Uterus (tissue), 4 donors: ENCODE data around the gene BNC2. TPM values are rescaled to one million over a fixed set of nuclear protein-coding genes. Genes with fewer than 3 reads are reported as not detected.

ENCODE experiments used
- DNase-seq, 2 donors: peaks; one replicate each; pipeline ENCODE4 v3.0.0-alpha.2; 2019 to 2020
- H3K27ac ChIP-seq, 2 donors: fragments of 200-600 bp; sonication (generic); 1 replicate in 1 of 2; 2 replicates in 1 of 2; pipeline ENCODE4 v1.5.1; 2016 to 2018
- H3K27me3 ChIP-seq, 2 donors: fragments of 200-600 bp; sonication (generic); one replicate each; pipeline ENCODE4 v1.5.1; 2018 to 2019; ENCODE audit warnings: control low read depth in 1 of 2
- H3K36me3 ChIP-seq, 2 donors: fragments of 200-600 bp; sonication (generic); one replicate each; pipeline ENCODE4 v1.5.1; 2019; ENCODE audit warnings: control low read depth in 1 of 2
- H3K4me1 ChIP-seq, 2 donors: fragments of 200-600 bp; sonication (generic); one replicate each; pipeline ENCODE4 v1.5.1; 2018 to 2019; ENCODE audit warnings: control low read depth in 1 of 2
- H3K4me3 ChIP-seq, 2 donors: fragments of 200-600 bp; sonication (generic); 1 replicate in 1 of 2; 2 replicates in 1 of 2; pipeline ENCODE4 v1.5.1; 2018 to 2019; ENCODE audit warnings: mild to moderate bottlenecking in 1 of 2
- H3K9me3 ChIP-seq, 2 donors: fragments of 200-600 bp; sonication (generic); one replicate each; pipeline ENCODE4 v1.5.1; 2019; ENCODE audit warnings: control low read depth in 1 of 2
- CTCF ChIP-seq, 4 experiments: fragments of 200-600 bp in 2 of 4; fragments of 450-650 bp in 2 of 4; sonication (generic) in 2 of 4; IDR thresholded peaks; one replicate each; pipeline ENCODE4 v1.5.1; 2016 to 2019; ENCODE audit warnings: antibody characterized with exemption in 4 of 4, mild to moderate bottlenecking in 2 of 4, moderate library complexity in 1 of 4
- POLR2A ChIP-seq, 2 donors: fragments of 450-650 bp; IDR thresholded peaks; one replicate each; pipeline ENCODE4 v1.6.1; 2016; ENCODE audit warnings: antibody characterized with exemption in 2 of 2, mild to moderate bottlenecking in 1 of 2, moderate library complexity in 1 of 2
- intact Hi-C: fragments of 100-400 bp; cut with DNase I; formaldehyde crosslinking; loops from one replicate; pipeline ENCODE4 v1.15.1; 2023; ENCODE audit warnings: low total_unique reads
- total RNA-seq, 4 donors: library from RNA; depleted of rRNA in 3 of 4; stranded (reverse); fragments of >200 nt in 3 of 4; gene quantifications; one replicate each; pipeline versions ENCODE4 v1.1.0 to v1.2.4, GENCODE V29; 2014 to 2023
- donor health status: DM: yes; HTN: yes; CAD: no.

BNC2 gene
- total RNA-seq, 4 donors from 2014 or later: 85.9 to 293 (median 93.4) TPM

DNA sequence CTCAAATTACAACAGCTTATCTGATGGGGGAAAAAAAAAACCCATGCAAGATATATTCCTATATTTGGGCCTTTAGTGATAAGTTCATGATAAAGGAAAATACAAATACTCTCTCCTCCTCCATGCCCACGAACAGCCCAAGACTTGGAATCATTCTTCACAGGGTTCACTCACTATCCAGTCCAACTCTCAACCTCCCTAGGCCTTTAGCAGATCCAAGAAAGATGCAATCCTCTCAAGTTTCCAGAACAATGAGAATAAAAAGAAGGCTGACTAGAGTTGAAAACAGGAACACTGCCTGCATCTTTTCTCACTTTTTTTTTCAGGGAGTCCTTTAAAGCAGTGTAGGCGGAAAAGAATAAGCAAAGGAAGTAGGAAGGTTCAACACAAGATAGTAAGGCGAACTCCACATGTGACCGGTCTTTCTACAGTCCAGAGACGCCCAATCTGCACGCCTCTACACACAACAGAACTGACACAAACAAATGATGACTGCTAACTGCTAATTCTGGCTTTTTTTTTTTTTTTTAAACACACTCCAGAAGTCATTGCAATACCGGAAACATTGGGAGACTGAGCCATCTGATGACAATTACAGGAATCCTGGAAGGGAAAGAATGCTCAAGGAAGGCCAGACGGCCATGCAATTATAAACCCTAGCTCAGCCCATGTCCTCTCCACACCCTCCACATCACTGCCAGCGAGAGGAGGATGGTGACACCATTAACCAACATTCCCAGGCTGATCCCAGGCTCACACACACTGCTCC, 75.4 kb downstream of the BNC2 start:
- Histone ChIP-seq H3K27me3 (no peaks in the 10 kb centered on the region), H3K27ac (peak overlapping the region; percentile 20 to 44), H3K36me3 (no peaks in the 10 kb centered on the region), H3K4me3 (no peak overlapping the region), H3K4me1 (peaks cover 0 to 7% of the 10 kb centered on the region in 2 donors), H3K9me3 (no peaks in the 10 kb centered on the region)
- DNase-seq: peak; percentile 29 to 36
- intact Hi-C loops: no loop called here
- TF ChIP-seq CTCF (IDR thresholded peaks at IDR 0.05) (no peak), POLR2A (IDR thresholded peaks at IDR 0.05) (no peak)

- no peaks in the 10 kb centered on the region for H3K27me3 ChIP-seq
- H3K36me3 ChIP-seq: no peaks in the 10 kb centered on the region
- H3K27ac ChIP-seq: peak overlapping the region in 1 of 2 donors; percentile 24
- H3K4me3 ChIP-seq: no peak overlapping the region
- DNase-seq: no peak
- no peaks in the 10 kb centered on the region for H3K9me3 ChIP-seq
- peaks cover 0 to 7% of the 10 kb centered on the region in 2 donors for H3K4me1 ChIP-seq
- no peak for TF ChIP-seq CTCF (IDR thresholded peaks at IDR 0.05)
- no peak for TF ChIP-seq POLR2A (IDR thresholded peaks at IDR 0.05)
- intact Hi-C loops: no loop called here
Measured at GRCh38 chr9:16794103-16794502, 76.4 kb downstream of the BNC2 start.

- intact Hi-C loops: no loop called here
- DNase-seq: no peak
- TF ChIP-seq POLR2A (IDR thresholded peaks at IDR 0.05) (no peak), CTCF (IDR thresholded peaks at IDR 0.05) (no peak)
- Histone ChIP-seq H3K9me3 (no peaks in the 10 kb centered on the region), H3K4me1 (no peaks in the 10 kb centered on the region), H3K27me3 (no peaks in the 10 kb centered on the region), H3K27ac (peak overlapping the region in 1 of 2 donors; percentile 12), H3K4me3 (no peak overlapping the region), H3K36me3 (no peaks in the 10 kb centered on the region)
Measured at GRCh38 chr9:16787724-16788123, 82.7 kb downstream of the BNC2 start.

- H3K4me3 ChIP-seq: no peak overlapping the region
- H3K27ac ChIP-seq: no peak overlapping the region
- no peaks in the 10 kb centered on the region for H3K9me3 ChIP-seq
- no peaks in the 10 kb centered on the region for H3K4me1 ChIP-seq
- no peaks in the 10 kb centered on the region for H3K27me3 ChIP-seq
- H3K36me3 ChIP-seq: no peaks in the 10 kb centered on the region
- intact Hi-C loops: no loop called here
- DNase-seq: no peak
- TF ChIP-seq POLR2A (IDR thresholded peaks at IDR 0.05) (no peak), CTCF (IDR thresholded peaks at IDR 0.05) (no peak)
Measured at GRCh38 chr9:16784002-16784401, 86.5 kb downstream of the BNC2 start.

DNA sequence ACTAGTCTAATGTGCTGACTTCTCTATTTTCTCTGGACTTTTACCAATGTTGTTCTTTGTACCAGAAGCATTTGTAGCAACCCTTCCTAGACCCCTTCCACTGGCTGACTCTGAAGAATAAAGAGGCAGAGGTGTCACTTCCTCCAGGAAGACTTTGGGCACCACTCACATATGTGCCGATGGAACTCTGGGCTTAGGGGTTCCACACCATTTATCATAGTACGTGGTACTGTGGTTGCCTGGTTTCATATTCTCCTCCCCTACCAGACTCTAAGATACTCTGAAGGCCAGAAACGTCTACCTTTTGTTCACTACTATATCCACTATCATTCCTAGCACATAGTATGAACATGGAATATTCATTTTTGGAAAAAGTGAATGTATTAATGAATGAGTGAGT, 88.0 kb downstream of the BNC2 start:
- no peak overlapping the region for H3K27ac ChIP-seq
- intact Hi-C loops: no loop called here
- TF ChIP-seq CTCF (IDR thresholded peaks at IDR 0.05): no peak
- TF ChIP-seq POLR2A (IDR thresholded peaks at IDR 0.05): no peak

More for the DNA sequence above, 88.0 kb downstream of the BNC2 start:
- Histone ChIP-seq H3K4me3 (no peak overlapping the region), H3K4me1 (peaks cover 0 to 7% of the 10 kb centered on the region in 2 donors), H3K9me3 (no peaks in the 10 kb centered on the region), H3K27me3 (no peaks in the 10 kb centered on the region), H3K36me3 (no peaks in the 10 kb centered on the region)
- DNase-seq: no peak
